ENCODE data around the gene GNAZ.

GNAZ gene

GRCh38 chr22:23166042-23166831, 95.9 kb downstream of the GNAZ start:
- Mint-ChIP-seq H3K36me3 (ENCODE audit: low read depth) (no peaks in the 10 kb centered on the region), H3K9me3 (no peaks in the 10 kb centered on the region), H3K4me1 (ENCODE audit: low read depth) (no peaks in the 10 kb centered on the region), H3K27me3 (ENCODE audit: low read depth) (no peaks in the 10 kb centered on the region), H3K4me3 (no peak overlapping the region), H3K27ac (no peak overlapping the region)

DNA sequence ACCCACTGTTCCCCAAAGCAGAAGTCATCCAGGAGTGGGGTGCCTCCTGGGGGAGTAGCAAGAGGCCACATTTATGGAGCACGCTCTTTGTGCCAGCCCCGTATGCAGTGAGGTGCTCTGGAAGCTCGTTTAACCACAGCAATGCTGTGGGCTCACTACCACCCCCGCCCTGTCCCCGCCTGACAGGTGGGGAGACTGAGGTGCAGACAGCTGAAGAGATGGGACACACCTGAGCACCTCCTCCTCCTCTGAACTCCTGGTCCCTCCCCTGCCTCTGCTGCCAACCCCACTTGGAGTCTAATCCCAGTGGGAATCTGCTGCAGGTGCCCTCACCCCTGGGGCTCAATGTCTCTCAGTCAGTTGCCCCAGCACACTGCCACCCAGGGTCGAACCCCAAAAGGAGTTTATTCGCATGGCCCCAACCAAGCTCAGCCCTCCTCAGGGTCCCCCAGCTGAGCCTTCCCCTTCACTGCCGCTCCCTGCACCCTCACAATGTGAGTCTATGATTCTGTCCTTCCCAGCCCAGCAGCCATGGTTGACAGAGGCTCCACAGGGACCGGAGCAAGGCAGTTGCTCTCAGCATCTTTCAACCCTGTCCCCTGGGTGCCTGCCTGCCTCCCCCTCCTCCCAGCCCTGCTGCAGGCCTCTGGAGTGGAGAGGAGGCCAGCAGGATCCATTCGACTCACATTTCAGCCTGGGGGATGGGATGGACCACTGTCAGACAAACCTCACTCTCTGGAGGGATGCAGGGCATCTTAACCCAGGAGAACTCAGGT, 96.7 kb downstream of the GNAZ start:
- H3K4me3 Mint-ChIP-seq = no peak overlapping the region
- no peak overlapping the region for H3K27ac Mint-ChIP-seq
- no peaks in the 10 kb centered on the region for H3K4me1 Mint-ChIP-seq (ENCODE audit: low read depth)
- no peaks in the 10 kb centered on the region for H3K9me3 Mint-ChIP-seq
- H3K27me3 Mint-ChIP-seq (ENCODE audit: low read depth) = no peaks in the 10 kb centered on the region
- no peaks in the 10 kb centered on the region for H3K36me3 Mint-ChIP-seq (ENCODE audit: low read depth)

- H3K36me3 Mint-ChIP-seq (ENCODE audit: low read depth) = no peaks in the 10 kb centered on the region
- no peaks in the 10 kb centered on the region for H3K4me1 Mint-ChIP-seq (ENCODE audit: low read depth)
- H3K27ac Mint-ChIP-seq = no peak overlapping the region
- H3K27me3 Mint-ChIP-seq (ENCODE audit: low read depth) = no peaks in the 10 kb centered on the region
- no peaks in the 10 kb centered on the region for H3K9me3 Mint-ChIP-seq
- H3K4me3 Mint-ChIP-seq = no peak overlapping the region
These were observed 98.2 kb downstream of the GNAZ start for GRCh38 chr22:23168391-23169042.

DNA sequence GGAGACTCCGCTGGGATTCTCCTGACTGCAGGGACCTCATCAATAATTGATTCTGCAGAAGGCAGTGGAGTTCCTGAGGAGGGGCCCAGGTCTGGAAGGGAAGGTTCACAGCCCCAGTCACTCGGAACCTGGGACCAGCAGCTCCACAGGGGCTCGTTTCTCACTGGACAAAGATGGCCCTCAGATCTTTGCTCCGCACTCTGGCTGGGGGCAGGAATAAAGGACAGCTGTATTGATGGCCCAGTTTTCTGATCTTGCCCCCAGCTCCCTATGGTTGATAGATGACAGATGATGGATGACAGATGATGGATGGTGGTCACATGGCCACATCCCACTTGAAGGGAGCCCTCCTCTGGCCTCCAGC, 98.7 kb downstream of the GNAZ start:
- Mint-ChIP-seq H3K27ac (no peak overlapping the region), H3K4me1 (ENCODE audit: low read depth) (peaks cover 2% of the 10 kb centered on the region), H3K36me3 (ENCODE audit: low read depth) (no peaks in the 10 kb centered on the region), H3K27me3 (ENCODE audit: low read depth) (no peaks in the 10 kb centered on the region), H3K9me3 (no peaks in the 10 kb centered on the region), H3K4me3 (no peak overlapping the region)
